Prostate gland (tissue), 2 donors: ENCODE data around the gene TGM4. TPM values are rescaled to one million over a fixed set of nuclear protein-coding genes. Genes with fewer than 3 reads are reported as not detected.

Experiments
- DNase-seq: peaks from one replicate; pipeline ENCODE4 v3.0.0-alpha.2; 2019; ENCODE audit warnings: low spot score
- H3K27ac ChIP-seq, 2 donors: fragments of 200-600 bp; sonication (generic); 2 replicates each; pipeline ENCODE4 v1.5.1; 2017 to 2019
- H3K27me3 ChIP-seq: fragments of 200-600 bp; sonication (generic); replicated peaks from 2 replicates; pipeline ENCODE4 v1.5.1; 2019; ENCODE audit not compliant: insufficient read depth
- H3K36me3 ChIP-seq, 2 donors: fragments of 200-600 bp; sonication (generic); 1 replicate in 1 of 2; 2 replicates in 1 of 2; pipeline versions ENCODE4 v1.5.1 to v1.8.1; 2017 to 2019
- H3K4me1 ChIP-seq: fragments of 200-600 bp; sonication (generic); replicated peaks from 2 replicates; pipeline ENCODE4 v1.5.1; 2019
- H3K4me3 ChIP-seq, 2 donors: fragments of 200-600 bp; sonication (generic); 2 replicates each; pipeline ENCODE4 v1.5.1; 2017 to 2019
- H3K9me3 ChIP-seq: fragments of 200-600 bp; sonication (generic); 2 replicates; pipeline ENCODE4 v1.5.1; 2017
- POLR2A ChIP-seq: fragments of 450-650 bp; IDR thresholded peaks from one replicate; pipeline ENCODE4 v1.6.1; 2016; ENCODE audit warnings: antibody characterized with exemption, mild to moderate bottlenecking
- POLR2AphosphoS5 ChIP-seq: sonication (generic); formaldehyde crosslinking; IDR thresholded peaks from one replicate; pipeline ENCODE4 v1.6.1; 2017; ENCODE audit warnings: antibody characterized with exemption
- WGBS: methylation state at CpG from one replicate; pipeline ENCODE4 v1.1.5; 2018; 5-methylcytosine and 5-hydroxymethylcytosine counted together
- intact Hi-C: fragments of 100-400 bp; cut with DNase I; formaldehyde crosslinking; loops from one replicate; pipeline ENCODE4 v1.14.2; 2022
- total RNA-seq, 2 donors: library from RNA; depleted of rRNA; stranded (reverse); fragments of >200 nt; gene quantifications; one replicate each; pipeline ENCODE4 v1.1.0, GENCODE V29; 2016
- TF ChIP-seq, protein P1 (sequence below), 4 experiments: fragments of 200-600 bp in 2 of 4; fragments of 450-650 bp in 2 of 4; sonication (generic) in 2 of 4; IDR thresholded peaks; 1 replicate in 3 of 4; 2 replicates in 1 of 4; pipeline ENCODE4 v1.5.1; 2016 to 2019; ENCODE audit warnings: antibody characterized with exemption in 4 of 4, mild to moderate bottlenecking in 2 of 4, moderate library complexity in 2 of 4

Gene TGM4
- total RNA-seq, 2 donors from 2014 or later, result 7.4 to 2,264 TPM

DNA sequence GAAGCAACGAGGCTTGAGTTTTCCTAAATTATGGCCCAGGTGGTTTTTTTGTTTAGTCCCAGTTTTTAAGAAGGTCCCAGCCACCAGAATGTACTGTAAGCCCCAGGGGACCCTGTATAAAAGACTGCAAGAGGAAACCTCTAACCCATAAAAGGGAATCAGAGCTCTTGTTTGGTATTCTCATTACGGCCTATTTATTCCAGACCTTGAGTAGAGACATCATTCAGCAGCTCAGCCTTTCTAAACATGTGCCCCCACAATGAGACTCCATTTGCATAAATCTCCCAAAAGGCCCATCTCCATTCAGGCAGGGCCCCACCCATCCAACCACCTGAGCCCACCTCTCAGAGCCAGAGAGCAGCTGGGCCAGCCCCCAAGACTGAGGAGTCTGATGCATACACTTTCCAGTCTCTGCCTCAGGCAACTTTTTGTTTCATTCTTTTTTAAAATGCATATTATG lies 75.9 kb downstream of the TGM4 start:
- intact Hi-C loops, result no loop called here
- no peaks in the 10 kb centered on the region for H3K27me3 ChIP-seq
- H3K9me3 ChIP-seq, result no peaks in the 10 kb centered on the region
- DNase-seq, result no peak
- no peaks in the 10 kb centered on the region for H3K36me3 ChIP-seq
- H3K4me1 ChIP-seq, result no peaks in the 10 kb centered on the region
- WGBS, result 84% methylated on average over 2 of the region's 2 CpGs
- TF ChIP-seq POLR2A (no peak), POLR2AphosphoS5 (no peak)
- TF ChIP-seq, protein P1, sequence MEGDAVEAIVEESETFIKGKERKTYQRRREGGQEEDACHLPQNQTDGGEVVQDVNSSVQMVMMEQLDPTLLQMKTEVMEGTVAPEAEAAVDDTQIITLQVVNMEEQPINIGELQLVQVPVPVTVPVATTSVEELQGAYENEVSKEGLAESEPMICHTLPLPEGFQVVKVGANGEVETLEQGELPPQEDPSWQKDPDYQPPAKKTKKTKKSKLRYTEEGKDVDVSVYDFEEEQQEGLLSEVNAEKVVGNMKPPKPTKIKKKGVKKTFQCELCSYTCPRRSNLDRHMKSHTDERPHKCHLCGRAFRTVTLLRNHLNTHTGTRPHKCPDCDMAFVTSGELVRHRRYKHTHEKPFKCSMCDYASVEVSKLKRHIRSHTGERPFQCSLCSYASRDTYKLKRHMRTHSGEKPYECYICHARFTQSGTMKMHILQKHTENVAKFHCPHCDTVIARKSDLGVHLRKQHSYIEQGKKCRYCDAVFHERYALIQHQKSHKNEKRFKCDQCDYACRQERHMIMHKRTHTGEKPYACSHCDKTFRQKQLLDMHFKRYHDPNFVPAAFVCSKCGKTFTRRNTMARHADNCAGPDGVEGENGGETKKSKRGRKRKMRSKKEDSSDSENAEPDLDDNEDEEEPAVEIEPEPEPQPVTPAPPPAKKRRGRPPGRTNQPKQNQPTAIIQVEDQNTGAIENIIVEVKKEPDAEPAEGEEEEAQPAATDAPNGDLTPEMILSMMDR (IDR thresholded peaks at IDR 0.05), result no peak
- no peak overlapping the region for H3K4me3 ChIP-seq
- no peak overlapping the region for H3K27ac ChIP-seq

DNA sequence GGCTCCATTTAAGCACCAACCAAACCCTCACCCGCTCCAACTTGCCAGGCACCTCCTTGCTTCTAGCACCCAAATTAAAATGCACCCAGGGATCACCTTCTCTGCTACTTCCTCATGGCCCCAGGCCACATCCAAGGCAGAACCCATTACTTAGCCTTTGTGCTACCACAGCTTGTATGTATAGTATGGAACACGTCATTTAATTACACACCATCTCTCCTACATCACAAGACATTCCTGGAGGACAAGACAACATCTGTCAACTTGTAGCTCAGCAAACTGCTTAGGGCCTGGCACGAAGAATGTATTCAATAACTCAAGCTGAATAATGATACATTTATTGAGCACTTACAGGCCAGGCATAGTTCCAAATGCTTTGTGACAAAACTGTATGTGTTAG lies 78.3 kb downstream of the TGM4 start:
- TF ChIP-seq POLR2A (no peak), POLR2AphosphoS5 (no peak)
- TF ChIP-seq, protein P1 (IDR thresholded peaks at IDR 0.05), result no peak
- H3K36me3 ChIP-seq, result no peaks in the 10 kb centered on the region
- no peak overlapping the region for H3K4me3 ChIP-seq
- H3K27ac ChIP-seq, result no peak overlapping the region
- no peaks in the 10 kb centered on the region for H3K9me3 ChIP-seq
- no peaks in the 10 kb centered on the region for H3K4me1 ChIP-seq
- no peaks in the 10 kb centered on the region for H3K27me3 ChIP-seq
- 73% methylated on average over 3 of the region's 3 CpGs for WGBS
- intact Hi-C loops, result no loop called here
- no peak for DNase-seq

DNA sequence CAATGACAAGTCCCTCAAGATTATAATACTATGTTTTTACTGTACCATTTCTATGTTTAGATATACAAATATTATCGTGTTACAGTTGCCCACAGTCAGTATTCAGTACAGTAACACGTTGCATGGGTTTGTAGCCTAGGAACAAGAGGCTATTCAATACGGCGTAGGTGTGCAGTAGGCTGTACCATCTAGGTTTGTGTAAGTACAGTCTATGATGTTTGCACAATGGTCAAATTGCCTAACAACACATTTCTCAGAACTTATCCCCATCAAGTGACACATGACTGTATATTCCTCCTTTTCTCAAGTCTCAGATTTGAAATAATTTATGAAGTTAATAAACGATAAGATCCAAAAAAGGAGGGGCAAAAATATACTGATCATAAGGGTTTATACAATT lies 79.9 kb downstream of the TGM4 start:
- intact Hi-C loops, result no loop called here
- Histone ChIP-seq H3K27ac (no peak overlapping the region), H3K36me3 (no peaks in the 10 kb centered on the region), H3K4me3 (no peak overlapping the region), H3K9me3 (no peaks in the 10 kb centered on the region), H3K4me1 (no peaks in the 10 kb centered on the region), H3K27me3 (no peaks in the 10 kb centered on the region)
- TF ChIP-seq POLR2A (no peak), POLR2AphosphoS5 (no peak)
- TF ChIP-seq, protein P1 (IDR thresholded peaks at IDR 0.05), result no peak
- 90% methylated on average over 5 of the region's 5 CpGs for WGBS
- DNase-seq, result no peak

DNA sequence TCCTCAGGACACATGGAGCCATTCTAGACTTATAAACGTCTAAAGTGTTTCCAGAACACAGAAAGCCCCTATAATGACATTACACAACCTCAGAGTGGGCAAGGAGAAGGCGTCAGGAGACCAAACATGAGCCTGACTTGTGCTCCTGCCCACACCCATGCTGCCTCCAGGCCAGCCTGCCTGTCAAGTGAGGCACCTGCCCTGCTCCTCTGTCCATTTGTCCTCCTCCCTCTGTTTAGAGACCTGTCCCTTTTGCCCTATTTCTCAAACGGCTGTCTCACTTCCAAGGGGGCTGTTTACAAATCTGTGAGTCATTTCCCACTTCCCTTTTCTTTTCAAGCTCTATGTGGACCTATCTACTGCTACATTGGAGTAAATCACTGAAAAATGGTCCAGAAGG lies 80.6 kb downstream of the TGM4 start:
- Histone ChIP-seq H3K4me1 (no peaks in the 10 kb centered on the region), H3K36me3 (no peaks in the 10 kb centered on the region), H3K27ac (no peak overlapping the region), H3K9me3 (no peaks in the 10 kb centered on the region), H3K4me3 (no peak overlapping the region), H3K27me3 (no peaks in the 10 kb centered on the region)
- intact Hi-C loops, result no loop called here
- WGBS, result 49% methylated on average over 3 of the region's 3 CpGs
- no peak for TF ChIP-seq POLR2A
- TF ChIP-seq, protein P1 (IDR thresholded peaks at IDR 0.05), result no peak
- TF ChIP-seq POLR2AphosphoS5, result no peak
- no peak for DNase-seq

DNA sequence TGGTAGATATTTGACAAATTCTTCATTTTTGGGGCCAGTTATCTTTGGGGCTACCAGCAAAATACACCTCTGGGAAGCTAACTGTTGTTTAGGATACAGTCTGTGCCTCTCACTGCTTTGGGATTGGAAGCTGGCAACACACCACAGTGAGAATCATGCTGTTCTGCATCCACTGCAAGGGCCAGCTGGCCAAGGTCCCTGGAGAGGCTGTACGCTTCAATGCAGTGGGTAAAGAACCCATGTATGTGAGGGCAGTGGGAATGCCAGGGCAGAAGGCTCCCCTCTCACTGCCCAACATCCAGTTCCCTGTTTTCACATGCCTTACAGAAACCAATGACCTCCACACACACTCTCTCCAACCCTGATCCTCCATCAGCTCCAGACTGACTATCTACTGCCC lies 81.5 kb downstream of the TGM4 start:
- Histone ChIP-seq H3K27ac (no peak overlapping the region), H3K4me1 (no peaks in the 10 kb centered on the region), H3K36me3 (no peaks in the 10 kb centered on the region), H3K27me3 (no peaks in the 10 kb centered on the region), H3K4me3 (no peak overlapping the region), H3K9me3 (no peaks in the 10 kb centered on the region)
- intact Hi-C loops, result no loop called here
- 72% methylated on average over 1 of the region's 1 CpG for whole genome bisulfite sequencing
- no peak for DNase-seq
- no peak for TF ChIP-seq POLR2AphosphoS5
- TF ChIP-seq, protein P1 (IDR thresholded peaks at IDR 0.05), result no peak
- TF ChIP-seq POLR2A, result no peak
